Liver (tissue), 9 donors: Measurements from ENCODE around the gene NTM. TPM values are rescaled to one million over a fixed set of nuclear protein-coding genes. Genes with fewer than 3 reads are reported as not detected.

ENCODE experiments used
- DNase-seq: peaks from one replicate; pipeline ENCODE4 v3.0.0-alpha.2; 2017; ENCODE audit warnings: low spot score
- H3K27ac ChIP-seq, 2 donors: one replicate each; pipeline ENCODE4 v1.7.0; 2013; ENCODE audit warnings: inconsistent platforms in 2 of 2, low read length in 2 of 2, control low read depth in 1 of 2, low read depth in 1 of 2, mild to moderate bottlenecking in 1 of 2
- H3K27me3 ChIP-seq, 4 donors: one replicate each; pipeline versions ENCODE4 v1.6.1 to v1.7.0; 2013; ENCODE audit warnings: low read length in 3 of 4, inconsistent platforms in 1 of 4, mild to moderate bottlenecking in 1 of 4, moderate library complexity in 1 of 4; ENCODE audit not compliant: control insufficient read depth in 4 of 4, insufficient read depth in 4 of 4
- H3K36me3 ChIP-seq, 4 donors: one replicate each; pipeline versions ENCODE4 v1.6.1 to v1.7.0; 2013; ENCODE audit warnings: low read length in 3 of 4, mild to moderate bottlenecking in 3 of 4, low read depth in 1 of 4, moderate library complexity in 1 of 4; ENCODE audit not compliant: control insufficient read depth in 4 of 4, insufficient read depth in 3 of 4
- H3K4me1 ChIP-seq, 4 donors: one replicate each; pipeline versions ENCODE4 v1.6.1 to v1.7.0; 2013; ENCODE audit warnings: low read length in 3 of 4, mild to moderate bottlenecking in 3 of 4, moderate library complexity in 1 of 4; ENCODE audit not compliant: control insufficient read depth in 4 of 4, insufficient read depth in 4 of 4
- H3K4me3 ChIP-seq, 3 donors: one replicate each; pipeline versions ENCODE4 v1.6.1 to v1.7.0; 2013; ENCODE audit warnings: low read length in 3 of 3, control low read depth in 1 of 3, low read depth in 1 of 3, mild to moderate bottlenecking in 1 of 3
- H3K9ac ChIP-seq, 2 donors: one replicate each; pipeline ENCODE4 v1.7.0; 2013; ENCODE audit warnings: low read length in 2 of 2, mild to moderate bottlenecking in 2 of 2, moderate library complexity in 2 of 2, control low read depth in 1 of 2, low read depth in 1 of 2
- H3K9me3 ChIP-seq, 4 donors: one replicate each; pipeline versions ENCODE4 v1.6.1 to v1.7.0; 2013; ENCODE audit warnings: low read length in 3 of 4; ENCODE audit not compliant: control insufficient read depth in 4 of 4
- ATF3 ChIP-seq: IDR thresholded peaks from 2 replicates; pipeline ENCODE4 v1.6.1; 2016; ENCODE audit warnings: antibody characterized with exemption
- EGR1 ChIP-seq, 2 donors: IDR thresholded peaks; 2 replicates each; pipeline ENCODE4 v1.6.1; 2016 to 2018; ENCODE audit warnings: antibody characterized with exemption in 2 of 2, low read depth in 2 of 2
- FOXA1 ChIP-seq: IDR thresholded peaks from 2 replicates; pipeline ENCODE4 v1.6.1; 2016; ENCODE audit warnings: antibody characterized with exemption
- FOXA2 ChIP-seq: IDR thresholded peaks from 2 replicates; pipeline ENCODE4 v1.6.1; 2016; ENCODE audit warnings: antibody characterized with exemption
- HNF4A ChIP-seq, 2 donors: conservative IDR thresholded peaks; 2 replicates each; pipeline ENCODE4 v1.6.1; 2016; ENCODE audit warnings: antibody characterized with exemption in 2 of 2, mild to moderate bottlenecking in 2 of 2
- HNF4G ChIP-seq: IDR thresholded peaks from 2 replicates; pipeline ENCODE4 v1.6.1; 2016; ENCODE audit warnings: antibody characterized with exemption
- NR2F2 ChIP-seq: IDR thresholded peaks from 2 replicates; pipeline ENCODE4 v1.6.1; 2016; ENCODE audit warnings: antibody characterized with exemption
- RAD21 ChIP-seq, 2 donors: IDR thresholded peaks; 2 replicates each; pipeline ENCODE4 v1.6.1; 2016; ENCODE audit warnings: antibody characterized with exemption in 2 of 2, mild to moderate bottlenecking in 2 of 2
- TAF1 ChIP-seq: conservative IDR thresholded peaks from 2 replicates; pipeline ENCODE4 v1.6.1; 2016; ENCODE audit warnings: antibody characterized with exemption, mild to moderate bottlenecking
- YY1 ChIP-seq: IDR thresholded peaks from 2 replicates; pipeline ENCODE4 v1.6.1; 2016; ENCODE audit warnings: antibody characterized with exemption, mild to moderate bottlenecking
- WGBS: extraction: QIAGEN DNeasy Blood & Tissue Kit; methylation state at CpG from one replicate; pipeline ENCODE4 v1.1.7; 2013; 5-methylcytosine and 5-hydroxymethylcytosine counted together
- polyA plus RNA-seq, 2 donors: library from polyadenylated mRNA; stranded (reverse) in 1 of 2; unstranded in 1 of 2; fragments of 200-250 nt in 1 of 2; fragments of >200 nt in 1 of 2; fragmentation: Nextera tagmentation in 1 of 2; extraction: Ambion mirVana in 1 of 2; gene quantifications; one replicate each; pipeline versions ENCODE4 v1.2.1 to v1.2.3, GENCODE V29; 2013 to 2015
- total RNA-seq, 2 donors: library from RNA; depleted of rRNA; stranded (reverse); fragments of >200 nt; gene quantifications; one replicate each; pipeline ENCODE4 v1.2.3, GENCODE V29; 2014
- TF ChIP-seq, protein P1 (sequence below): IDR thresholded peaks from 2 replicates; pipeline ENCODE4 v1.6.1; 2016; ENCODE audit warnings: antibody characterized with exemption
- TF ChIP-seq, protein P2 (sequence below): fragments of 150-350 bp; IDR thresholded peaks from 2 replicates; pipeline ENCODE4 v1.5.1; 2017; ENCODE audit warnings: improper control_type of control experiment, low read depth, low read length; ENCODE audit not compliant: missing input control
- TF ChIP-seq, protein P3 (sequence below): IDR thresholded peaks from 2 replicates; pipeline ENCODE4 v1.6.1; 2016; ENCODE audit warnings: antibody characterized with exemption
- donor health status: healthy.
- donor health status: healthy.
- donor health status: healthy.
- donor health status: healthy.
- donor health status: healthy.

Gene NTM
- total and polyA plus RNA-seq, 4 donors = 0.08 to 1.1 (median 0.08) TPM; not detected in 1

- Histone ChIP-seq H3K4me1 (no peaks in the 10 kb centered on the region), H3K9me3 (no peaks in the 10 kb centered on the region), H3K36me3 (no peaks in the 10 kb centered on the region), H3K27me3 (no peaks in the 10 kb centered on the region), H3K4me3 (no peak overlapping the region), H3K9ac (no peak overlapping the region), H3K27ac (no peak overlapping the region)
- TF ChIP-seq FOXA1 (no peak), YY1 (no peak), TAF1 (no peak), EGR1 (IDR thresholded peaks at IDR 0.05; ENCODE audit: low read depth in 2 of 2) (no peak), HNF4G (no peak), RAD21 (IDR thresholded peaks at IDR 0.05) (no peak), NR2F2 (no peak), HNF4A (conservative IDR thresholded peaks at IDR 0.05) (no peak)
- TF ChIP-seq, protein P1, sequence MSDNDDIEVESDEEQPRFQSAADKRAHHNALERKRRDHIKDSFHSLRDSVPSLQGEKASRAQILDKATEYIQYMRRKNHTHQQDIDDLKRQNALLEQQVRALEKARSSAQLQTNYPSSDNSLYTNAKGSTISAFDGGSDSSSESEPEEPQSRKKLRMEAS = no peak
- no peak for DNase-seq
- 84% methylated on average over 3 of the region's 3 CpGs for WGBS
These were observed 931.5 kb downstream of the NTM start for GRCh38 chr11:132301900-132302299.

DNA sequence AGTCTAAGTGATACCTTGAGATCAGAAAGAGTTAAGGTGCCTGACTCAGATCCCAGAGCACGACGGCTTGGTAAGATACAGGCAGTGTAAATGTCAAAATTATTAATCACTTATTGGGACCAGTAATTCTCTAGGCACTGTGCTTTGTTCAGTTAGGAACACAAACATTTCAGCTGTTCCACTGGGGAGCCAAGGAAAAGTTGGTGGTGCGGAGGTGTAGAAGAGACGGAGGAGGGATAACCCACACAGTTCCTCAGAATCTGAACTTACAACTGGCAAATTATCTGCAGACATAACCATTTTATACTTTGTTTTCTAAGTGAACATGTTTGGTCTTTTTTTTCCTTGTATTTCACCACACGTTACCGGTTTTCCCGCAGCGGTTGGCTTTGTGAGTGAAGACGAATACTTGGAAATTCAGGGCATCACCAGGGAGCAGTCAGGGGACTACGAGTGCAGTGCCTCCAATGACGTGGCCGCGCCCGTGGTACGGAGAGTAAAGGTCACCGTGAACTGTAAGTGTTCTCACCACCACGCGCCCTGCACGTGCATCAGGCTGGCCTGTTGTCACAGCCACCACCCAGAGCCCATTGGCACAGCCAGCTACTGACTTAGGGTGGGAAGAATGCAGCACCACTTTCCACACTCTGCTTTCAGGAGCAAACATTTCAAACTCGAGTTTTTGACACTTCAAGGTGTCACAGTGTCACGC lies 937.0 kb downstream of the NTM start:
- TF ChIP-seq, protein P2, sequence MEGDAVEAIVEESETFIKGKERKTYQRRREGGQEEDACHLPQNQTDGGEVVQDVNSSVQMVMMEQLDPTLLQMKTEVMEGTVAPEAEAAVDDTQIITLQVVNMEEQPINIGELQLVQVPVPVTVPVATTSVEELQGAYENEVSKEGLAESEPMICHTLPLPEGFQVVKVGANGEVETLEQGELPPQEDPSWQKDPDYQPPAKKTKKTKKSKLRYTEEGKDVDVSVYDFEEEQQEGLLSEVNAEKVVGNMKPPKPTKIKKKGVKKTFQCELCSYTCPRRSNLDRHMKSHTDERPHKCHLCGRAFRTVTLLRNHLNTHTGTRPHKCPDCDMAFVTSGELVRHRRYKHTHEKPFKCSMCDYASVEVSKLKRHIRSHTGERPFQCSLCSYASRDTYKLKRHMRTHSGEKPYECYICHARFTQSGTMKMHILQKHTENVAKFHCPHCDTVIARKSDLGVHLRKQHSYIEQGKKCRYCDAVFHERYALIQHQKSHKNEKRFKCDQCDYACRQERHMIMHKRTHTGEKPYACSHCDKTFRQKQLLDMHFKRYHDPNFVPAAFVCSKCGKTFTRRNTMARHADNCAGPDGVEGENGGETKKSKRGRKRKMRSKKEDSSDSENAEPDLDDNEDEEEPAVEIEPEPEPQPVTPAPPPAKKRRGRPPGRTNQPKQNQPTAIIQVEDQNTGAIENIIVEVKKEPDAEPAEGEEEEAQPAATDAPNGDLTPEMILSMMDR = no peak
- no peak for TF ChIP-seq ATF3
- TF ChIP-seq HNF4A (conservative IDR thresholded peaks at IDR 0.05) = no peak
- no peak for TF ChIP-seq YY1
- TF ChIP-seq, protein P3, sequence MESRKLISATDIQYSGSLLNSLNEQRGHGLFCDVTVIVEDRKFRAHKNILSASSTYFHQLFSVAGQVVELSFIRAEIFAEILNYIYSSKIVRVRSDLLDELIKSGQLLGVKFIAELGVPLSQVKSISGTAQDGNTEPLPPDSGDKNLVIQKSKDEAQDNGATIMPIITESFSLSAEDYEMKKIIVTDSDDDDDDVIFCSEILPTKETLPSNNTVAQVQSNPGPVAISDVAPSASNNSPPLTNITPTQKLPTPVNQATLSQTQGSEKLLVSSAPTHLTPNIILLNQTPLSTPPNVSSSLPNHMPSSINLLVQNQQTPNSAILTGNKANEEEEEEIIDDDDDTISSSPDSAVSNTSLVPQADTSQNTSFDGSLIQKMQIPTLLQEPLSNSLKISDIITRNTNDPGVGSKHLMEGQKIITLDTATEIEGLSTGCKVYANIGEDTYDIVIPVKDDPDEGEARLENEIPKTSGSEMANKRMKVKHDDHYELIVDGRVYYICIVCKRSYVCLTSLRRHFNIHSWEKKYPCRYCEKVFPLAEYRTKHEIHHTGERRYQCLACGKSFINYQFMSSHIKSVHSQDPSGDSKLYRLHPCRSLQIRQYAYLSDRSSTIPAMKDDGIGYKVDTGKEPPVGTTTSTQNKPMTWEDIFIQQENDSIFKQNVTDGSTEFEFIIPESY = no peak
- no peak for TF ChIP-seq NR2F2
- no peak for TF ChIP-seq TAF1
- TF ChIP-seq FOXA2 = no peak
- TF ChIP-seq, protein P1 = no peak
- no peak overlapping the region for H3K4me3 ChIP-seq
- 88% methylated on average over 21 of the region's 21 CpGs for WGBS
- no peaks in the 10 kb centered on the region for H3K4me1 ChIP-seq
- H3K36me3 ChIP-seq = no peaks in the 10 kb centered on the region
- H3K27me3 ChIP-seq = no peaks in the 10 kb centered on the region
- no peak overlapping the region for H3K9ac ChIP-seq
- H3K27ac ChIP-seq = no peak overlapping the region
- no peak for DNase-seq
- no peaks in the 10 kb centered on the region for H3K9me3 ChIP-seq
